BLaER1 (cell line): ENCODE measurements around the gene RIMS1.

Source experiments
- H3K27ac ChIP-seq: shearing (Covaris generic); formaldehyde crosslinking; 2 replicates; pipeline ENCODE4 v1.8.1; 2022
- H3K27me3 ChIP-seq: shearing (Covaris generic); formaldehyde crosslinking; 2 replicates; pipeline ENCODE4 v1.8.1; 2022
- H3K36me3 ChIP-seq: shearing (Covaris generic); formaldehyde crosslinking; 2 replicates; pipeline ENCODE4 v1.8.1; 2022
- H3K4me1 ChIP-seq: shearing (Covaris generic); formaldehyde crosslinking; 2 replicates; pipeline ENCODE4 v1.8.1; 2022
- H3K4me2 ChIP-seq: shearing (Covaris generic); formaldehyde crosslinking; 2 replicates; pipeline ENCODE4 v1.8.1; 2022
- H3K4me3 ChIP-seq: shearing (Covaris generic); formaldehyde crosslinking; 2 replicates; pipeline ENCODE4 v1.8.1; 2022
- H3K9ac ChIP-seq: shearing (Covaris generic); formaldehyde crosslinking; 2 replicates; pipeline ENCODE4 v1.8.1; 2022
- H3K9me3 ChIP-seq: shearing (Covaris generic); formaldehyde crosslinking; 2 replicates; pipeline ENCODE4 v1.8.1; 2022
- H4K20me1 ChIP-seq: shearing (Covaris generic); formaldehyde crosslinking; 2 replicates; pipeline ENCODE4 v1.8.1; 2022
- Cebpa-rat ChIP-seq: shearing (Covaris generic); IDR thresholded peaks from 2 replicates; pipeline ENCODE4 v1.8.1; 2022

Gene RIMS1

GRCh38 chr6:71886184-71887005, at the start of gene RIMS1:
Gene RIMS1, plus strand, starts transcription at chr6:71886550. Its CDS starts 474 bp downstream, at chr6:71887024.
- no peak within 1 kb of the TSS for H3K9ac ChIP-seq
- TF ChIP-seq Cebpa-rat, result no peak
- H3K36me3 ChIP-seq, result no peaks in the 10 kb centered on the region
- peak within 1 kb of the TSS; percentile 62 for H3K4me3 ChIP-seq
- no peaks in the 10 kb centered on the region for H4K20me1 ChIP-seq
- no peaks in the 10 kb centered on the region for H3K4me1 ChIP-seq
- H3K27me3 ChIP-seq, result no peaks in the 10 kb centered on the region
- H3K9me3 ChIP-seq, result no peaks in the 10 kb centered on the region
- H3K4me2 ChIP-seq, result peak within 1 kb of the TSS; percentile 70
- no peak within 1 kb of the TSS for H3K27ac ChIP-seq

- no peak overlapping the region for H3K4me2 ChIP-seq
- no peak overlapping the region for H3K27ac ChIP-seq
- H4K20me1 ChIP-seq, result no peaks in the 10 kb centered on the region
- H3K4me1 ChIP-seq, result no peaks in the 10 kb centered on the region
- H3K9me3 ChIP-seq, result no peaks in the 10 kb centered on the region
- no peak overlapping the region for H3K4me3 ChIP-seq
- no peaks in the 10 kb centered on the region for H3K36me3 ChIP-seq
- no peak overlapping the region for H3K9ac ChIP-seq
- no peak for TF ChIP-seq Cebpa-rat
- no peaks in the 10 kb centered on the region for H3K27me3 ChIP-seq
Observed at GRCh38 chr6:71851214-71851613, 35.1 kb upstream of the RIMS1 start.

GRCh38 chr6:71852948-71853347, 33.4 kb upstream of the RIMS1 start:
- H3K27me3 ChIP-seq, result no peaks in the 10 kb centered on the region
- no peaks in the 10 kb centered on the region for H3K4me1 ChIP-seq
- no peak overlapping the region for H3K4me3 ChIP-seq
- H3K9me3 ChIP-seq, result no peaks in the 10 kb centered on the region
- no peaks in the 10 kb centered on the region for H3K36me3 ChIP-seq
- no peak for TF ChIP-seq Cebpa-rat
- H4K20me1 ChIP-seq, result no peaks in the 10 kb centered on the region
- no peak overlapping the region for H3K27ac ChIP-seq
- H3K9ac ChIP-seq, result no peak overlapping the region
- no peak overlapping the region for H3K4me2 ChIP-seq

GRCh38 chr6:71855406-71855805, 30.9 kb upstream of the RIMS1 start:
- H3K27me3 ChIP-seq, result no peaks in the 10 kb centered on the region
- no peak overlapping the region for H3K27ac ChIP-seq
- H3K4me1 ChIP-seq, result no peaks in the 10 kb centered on the region
- no peak overlapping the region for H3K4me3 ChIP-seq
- no peak for TF ChIP-seq Cebpa-rat
- no peak overlapping the region for H3K9ac ChIP-seq
- no peaks in the 10 kb centered on the region for H4K20me1 ChIP-seq
- H3K36me3 ChIP-seq, result no peaks in the 10 kb centered on the region
- no peak overlapping the region for H3K4me2 ChIP-seq
- H3K9me3 ChIP-seq, result no peaks in the 10 kb centered on the region

- Histone ChIP-seq H3K4me2 (no peak overlapping the region), H3K27ac (no peak overlapping the region), H3K4me3 (no peak overlapping the region), H3K9me3 (no peaks in the 10 kb centered on the region), H3K4me1 (no peaks in the 10 kb centered on the region), H4K20me1 (no peaks in the 10 kb centered on the region), H3K36me3 (no peaks in the 10 kb centered on the region), H3K9ac (no peak overlapping the region), H3K27me3 (no peaks in the 10 kb centered on the region)
- no peak for TF ChIP-seq Cebpa-rat
Observed at GRCh38 chr6:71879016-71879415, 7.3 kb upstream of the RIMS1 start.

GRCh38 chr6:71887006-71887743, 825 bp downstream of the RIMS1 start:
- Histone ChIP-seq H3K4me2 (peak overlapping the region; percentile 70), H3K9me3 (no peaks in the 10 kb centered on the region)

GRCh38 chr6:71887744-71888230, 1.4 kb downstream of the RIMS1 start:
- H3K4me2 ChIP-seq, result no peak overlapping the region

More at GRCh38 chr6:71887006-71887743, 825 bp downstream of the RIMS1 start:
- no peaks in the 10 kb centered on the region for H4K20me1 ChIP-seq
- H3K4me3 ChIP-seq, result peak overlapping the region; percentile 62
- H3K9ac ChIP-seq, result no peak overlapping the region
- H3K27me3 ChIP-seq, result no peaks in the 10 kb centered on the region
- no peak for TF ChIP-seq Cebpa-rat
- H3K4me1 ChIP-seq, result no peaks in the 10 kb centered on the region
- H3K36me3 ChIP-seq, result no peaks in the 10 kb centered on the region
- no peak overlapping the region for H3K27ac ChIP-seq

GRCh38 chr6:71888756-71889340, 2.5 kb downstream of the RIMS1 start:
- no peaks in the 10 kb centered on the region for H4K20me1 ChIP-seq
- no peak overlapping the region for H3K9ac ChIP-seq
- H3K27ac ChIP-seq, result no peak overlapping the region
- no peak overlapping the region for H3K4me2 ChIP-seq
- TF ChIP-seq Cebpa-rat, result no peak
- no peaks in the 10 kb centered on the region for H3K36me3 ChIP-seq
- no peaks in the 10 kb centered on the region for H3K9me3 ChIP-seq
- H3K27me3 ChIP-seq, result no peaks in the 10 kb centered on the region
- no peak overlapping the region for H3K4me3 ChIP-seq
- no peaks in the 10 kb centered on the region for H3K4me1 ChIP-seq

More at GRCh38 chr6:71887744-71888230, 1.4 kb downstream of the RIMS1 start:
- H4K20me1 ChIP-seq, result no peaks in the 10 kb centered on the region
- no peaks in the 10 kb centered on the region for H3K27me3 ChIP-seq
- H3K4me3 ChIP-seq, result no peak overlapping the region
- TF ChIP-seq Cebpa-rat, result no peak
- no peak overlapping the region for H3K9ac ChIP-seq
- H3K27ac ChIP-seq, result no peak overlapping the region
- no peaks in the 10 kb centered on the region for H3K9me3 ChIP-seq
- no peaks in the 10 kb centered on the region for H3K4me1 ChIP-seq
- no peaks in the 10 kb centered on the region for H3K36me3 ChIP-seq

- Histone ChIP-seq H3K9ac (no peak overlapping the region), H3K4me3 (no peak overlapping the region), H3K27me3 (no peaks in the 10 kb centered on the region), H3K36me3 (no peaks in the 10 kb centered on the region), H3K27ac (no peak overlapping the region), H3K4me2 (no peak overlapping the region), H4K20me1 (no peaks in the 10 kb centered on the region), H3K4me1 (no peaks in the 10 kb centered on the region), H3K9me3 (no peaks in the 10 kb centered on the region)
- TF ChIP-seq Cebpa-rat, result no peak
Observed at GRCh38 chr6:71889366-71889765, 3.0 kb downstream of the RIMS1 start.

GRCh38 chr6:71892641-71893040, 6.3 kb downstream of the RIMS1 start:
- TF ChIP-seq Cebpa-rat, result no peak
- Histone ChIP-seq H3K9me3 (no peaks in the 10 kb centered on the region), H3K9ac (no peak overlapping the region), H3K4me3 (no peak overlapping the region), H3K27ac (no peak overlapping the region), H3K27me3 (no peaks in the 10 kb centered on the region), H3K4me2 (no peak overlapping the region), H3K36me3 (no peaks in the 10 kb centered on the region), H3K4me1 (no peaks in the 10 kb centered on the region), H4K20me1 (no peaks in the 10 kb centered on the region)
